ENCODE data around the gene STAT6.
A peak's percentile ranks its signal among the peaks of the same experiment; 100 is the strongest.

Gene STAT6

GRCh38 chr12:57133916-57134315 is 22.8 kb upstream of the STAT6 start:
- Histone ChIP-seq H3K4me3 (ENCODE audit: low read length, poor library complexity, severe bottlenecking) (no peak overlapping the region), H3K9me3 (ENCODE audit: insufficient read depth, low read depth, low read length) (no peaks in the 10 kb centered on the region), H3K4me1 (ENCODE audit: insufficient read depth, low read length, poor library complexity, severe bottlenecking) (peaks cover 8% of the 10 kb centered on the region), H3K9ac (ENCODE audit: low read depth, low read length, poor library complexity, severe bottlenecking) (no peak overlapping the region), H3K27me3 (ENCODE audit: insufficient read depth, low read length, poor library complexity, severe bottlenecking) (no peaks in the 10 kb centered on the region), H2AFZ (ENCODE audit: low read length) (no peak overlapping the region), H3K36me3 (ENCODE audit: insufficient read depth, low read length) (no peaks in the 10 kb centered on the region), H3K4me2 (ENCODE audit: low read depth, low read length, poor library complexity, severe bottlenecking) (no peak overlapping the region), H3K79me2 (ENCODE audit: insufficient read depth, low read length) (no peaks in the 10 kb centered on the region), H3K9me2 (replicated peaks; ENCODE audit: low read depth, low read length) (no peaks in the 10 kb centered on the region), H4K20me1 (ENCODE audit: insufficient read depth, low read length, poor library complexity, severe bottlenecking) (no peaks in the 10 kb centered on the region), H3F3A (ENCODE audit: low read depth) (no peaks in the 10 kb centered on the region)
- TF ChIP-seq EZH2phosphoT487 (IDR thresholded peaks at IDR 0.05; ENCODE audit: borderline replicate concordance) (no peak), CTCF (conservative IDR thresholded peaks at IDR 0.05; ENCODE audit: low read length) (no peak)

- H2AFZ ChIP-seq (ENCODE audit: low read length), result no peak overlapping the region
- H4K20me1 ChIP-seq (ENCODE audit: insufficient read depth, low read length, poor library complexity, severe bottlenecking), result no peaks in the 10 kb centered on the region
- H3K4me3 ChIP-seq (ENCODE audit: low read length, poor library complexity, severe bottlenecking), result no peak overlapping the region
- H3F3A ChIP-seq (ENCODE audit: low read depth), result no peaks in the 10 kb centered on the region
- H3K9me2 ChIP-seq (replicated peaks; ENCODE audit: low read depth, low read length), result no peaks in the 10 kb centered on the region
- no peaks in the 10 kb centered on the region for H3K36me3 ChIP-seq (ENCODE audit: insufficient read depth, low read length)
- H3K9me3 ChIP-seq (ENCODE audit: insufficient read depth, low read depth, low read length), result no peaks in the 10 kb centered on the region
- peak overlapping the region; percentile 20 for H3K4me2 ChIP-seq (ENCODE audit: low read depth, low read length, poor library complexity, severe bottlenecking)
- H3K27me3 ChIP-seq (ENCODE audit: insufficient read depth, low read length, poor library complexity, severe bottlenecking), result no peaks in the 10 kb centered on the region
- no peaks in the 10 kb centered on the region for H3K79me2 ChIP-seq (ENCODE audit: insufficient read depth, low read length)
- TF ChIP-seq CTCF (conservative IDR thresholded peaks at IDR 0.05; ENCODE audit: low read length) (no peak), EZH2phosphoT487 (IDR thresholded peaks at IDR 0.05; ENCODE audit: borderline replicate concordance) (no peak)
- no peak overlapping the region for H3K9ac ChIP-seq (ENCODE audit: low read depth, low read length, poor library complexity, severe bottlenecking)
- H3K4me1 ChIP-seq (ENCODE audit: insufficient read depth, low read length, poor library complexity, severe bottlenecking), result peaks cover 12% of the 10 kb centered on the region
Measured at GRCh38 chr12:57133013-57133569, 21.9 kb upstream of the STAT6 start.

DNA sequence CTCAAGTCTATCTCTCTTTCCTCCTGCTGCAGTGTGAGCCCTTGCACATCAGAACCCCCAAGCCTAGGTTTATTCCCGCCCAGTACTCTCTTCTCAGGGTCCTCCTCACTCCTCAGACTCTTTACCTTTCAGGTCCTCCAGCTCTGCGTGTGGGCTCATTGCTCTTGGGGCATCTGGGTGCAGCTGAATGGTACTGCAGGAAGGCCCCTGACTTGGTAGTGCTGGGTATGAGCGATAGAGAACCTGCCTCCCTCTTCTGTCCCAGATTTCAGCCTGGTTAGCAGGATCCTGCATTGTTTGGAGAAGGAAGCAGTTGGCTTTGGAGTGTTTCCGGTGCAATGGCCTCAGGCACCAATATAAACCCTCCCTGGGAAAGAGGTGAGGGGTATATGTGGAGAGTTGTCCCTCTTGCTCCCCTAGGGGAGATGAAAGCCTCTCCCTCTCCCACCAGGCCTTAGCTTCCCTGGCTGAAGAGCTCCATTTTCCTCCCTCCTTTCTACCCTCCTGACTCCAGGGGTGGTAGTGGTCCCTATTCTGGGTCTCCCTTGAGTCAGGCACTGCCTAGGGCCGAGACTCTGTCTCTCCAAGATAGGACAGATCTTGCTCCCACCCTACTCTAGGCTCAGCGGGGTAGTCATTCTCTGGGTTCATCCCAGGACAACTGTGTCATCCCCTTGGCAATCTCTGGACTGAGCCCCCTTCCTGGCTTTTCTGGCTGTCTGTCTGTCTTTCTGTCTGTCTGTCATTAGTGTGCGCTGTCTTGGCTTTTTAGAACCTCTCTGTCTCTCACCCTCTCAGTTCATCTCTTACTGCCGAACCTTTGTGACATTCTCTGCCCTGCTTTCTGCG is 21.0 kb upstream of the STAT6 start:
- TF ChIP-seq EZH2phosphoT487 (IDR thresholded peaks at IDR 0.05; ENCODE audit: borderline replicate concordance), result no peak
- H3F3A ChIP-seq (ENCODE audit: low read depth), result no peaks in the 10 kb centered on the region
- H3K9ac ChIP-seq (ENCODE audit: low read depth, low read length, poor library complexity, severe bottlenecking), result no peak overlapping the region
- peaks cover 22% of the 10 kb centered on the region for H3K4me1 ChIP-seq (ENCODE audit: insufficient read depth, low read length, poor library complexity, severe bottlenecking)
- no peaks in the 10 kb centered on the region for H4K20me1 ChIP-seq (ENCODE audit: insufficient read depth, low read length, poor library complexity, severe bottlenecking)
- no peak overlapping the region for H3K4me3 ChIP-seq (ENCODE audit: low read length, poor library complexity, severe bottlenecking)
- no peaks in the 10 kb centered on the region for H3K79me2 ChIP-seq (ENCODE audit: insufficient read depth, low read length)
- H3K9me2 ChIP-seq (replicated peaks; ENCODE audit: low read depth, low read length), result no peaks in the 10 kb centered on the region
- H3K9me3 ChIP-seq (ENCODE audit: insufficient read depth, low read depth, low read length), result no peaks in the 10 kb centered on the region
- peak overlapping the region; percentile 14 for H3K4me2 ChIP-seq (ENCODE audit: low read depth, low read length, poor library complexity, severe bottlenecking)
- H3K27me3 ChIP-seq (ENCODE audit: insufficient read depth, low read length, poor library complexity, severe bottlenecking), result no peaks in the 10 kb centered on the region
- no peaks in the 10 kb centered on the region for H3K36me3 ChIP-seq (ENCODE audit: insufficient read depth, low read length)
- no peak overlapping the region for H2AFZ ChIP-seq (ENCODE audit: low read length)
